Activated CD4-positive, alpha-beta memory T cell treated with anti-CD3 and anti-CD28 coated beads, Interleukin-2, amount 10 ng/mL, durations not matched to agents 7 days and 5 days (primary cell): ENCODE results near the gene KPNA6. TPM values are rescaled to one million over a fixed set of nuclear protein-coding genes. Genes with fewer than 3 reads are reported as not detected.
A peak's percentile ranks its signal among the peaks of the same experiment; 100 is the strongest.

ENCODE experiments used
- CTCF ChIA-PET: fragments of 350-600 bp; sonication (Branson Sonifier 250); formaldehyde crosslinking; loops from one replicate; lab custom pipeline; 2021; ENCODE audit warnings: antibody characterized with exemption, inconsistent platforms; lab: Charles Lee
- POLR2A ChIA-PET: fragments of 350-600 bp; sonication (Branson Sonifier 250); formaldehyde crosslinking; loops from one replicate; lab custom pipeline; 2021; ENCODE audit warnings: antibody characterized with exemption; lab: Charles Lee
- DNase-seq: peaks from one replicate; pipeline ENCODE4 v3.0.0-alpha.2; 2020
- H3K27ac Mint-ChIP-seq: one replicate; pipeline ENCODE4 v1.8.0; 2021; ENCODE audit warnings: mild to moderate bottlenecking, mixed read lengths
- H3K27me3 Mint-ChIP-seq: one replicate; pipeline ENCODE4 v1.8.0; 2021; ENCODE audit warnings: mixed read lengths
- H3K36me3 Mint-ChIP-seq: one replicate; pipeline ENCODE4 v1.8.0; 2021; ENCODE audit warnings: low read depth, mixed read lengths
- H3K4me1 Mint-ChIP-seq: one replicate; pipeline ENCODE4 v1.8.0; 2021; ENCODE audit warnings: mixed read lengths
- H3K4me3 Mint-ChIP-seq: one replicate; pipeline ENCODE4 v1.8.0; 2021; ENCODE audit warnings: mild to moderate bottlenecking, mixed read lengths
- H3K9me3 Mint-ChIP-seq: one replicate; pipeline ENCODE4 v1.8.0; 2021; ENCODE audit warnings: mixed read lengths
- total RNA-seq, 2 experiments: library from RNA; stranded (reverse); gene quantifications; one replicate each; pipeline ENCODE4 v1.2.3, GENCODE V29; 2021

Gene KPNA6
- total RNA-seq, 2 experiments from 2014 or later, result 64.3 to 65.1 TPM

- no peak for DNase-seq
- peaks cover 14% of the 10 kb centered on the region for H3K36me3 Mint-ChIP-seq
- H3K9me3 Mint-ChIP-seq, result no peaks in the 10 kb centered on the region
- H3K4me3 Mint-ChIP-seq, result no peak overlapping the region
- ChIA-PET CTCF (interaction anchor here (0.6 to 1.1 kb wide), 2 partner anchors 29 to 40 kb away, joined by 3 to 4 read pairs; no protein-coding TSS in a partner anchor), POLR2A (interaction anchor here (1.6 to 4.6 kb wide), 2 partner anchors 13 to 45 kb away, joined by 5 to 46 read pairs; no protein-coding TSS in a partner anchor)
- H3K27ac Mint-ChIP-seq, result no peak overlapping the region
- H3K4me1 Mint-ChIP-seq, result peaks cover 26% of the 10 kb centered on the region
- no peaks in the 10 kb centered on the region for H3K27me3 Mint-ChIP-seq
These were observed 100.6 kb downstream of the KPNA6 start for GRCh38 chr1:32208469-32208868.

- Mint-ChIP-seq H3K27ac (no peak within 1 kb of the TSS), H3K4me1 (peaks cover 23% of the 10 kb centered on the region), H3K9me3 (no peaks in the 10 kb centered on the region), H3K36me3 (peaks cover 13% of the 10 kb centered on the region), H3K4me3 (no peak within 1 kb of the TSS), H3K27me3 (no peaks in the 10 kb centered on the region)
- no peak for DNase-seq
- ChIA-PET POLR2A (interaction anchor here (0.9 to 4.6 kb wide), 3 partner anchors 9 to 45 kb away, joined by 3 to 46 read pairs (median 5); partner anchors contain the start of gene CCDC28B), CTCF (interaction anchor here (0.6 to 1.1 kb wide), 2 partner anchors 28 to 40 kb away, joined by 3 to 4 read pairs; no protein-coding TSS in a partner anchor)
These were observed 101.1 kb downstream of the KPNA6 start, which contains the start of gene DCDC2B for GRCh38 chr1:32208891-32209328. DCDC2B (plus strand) TSS chr1:32209089; CDS start chr1:32209094, 5 bp downstream.

GRCh38 chr1:32215629-32216480, 108.0 kb downstream of the KPNA6 start:
- peak; percentile 71 for DNase-seq
- Mint-ChIP-seq H3K4me3 (no peak overlapping the region), H3K27me3 (no peaks in the 10 kb centered on the region), H3K4me1 (peaks cover 24% of the 10 kb centered on the region), H3K36me3 (peaks cover 25% of the 10 kb centered on the region), H3K27ac (peak overlapping the region; percentile 72), H3K9me3 (no peaks in the 10 kb centered on the region)
- POLR2A ChIA-PET, result interaction anchor here (0.8 to 3.1 kb wide), 17 partner anchors 10 to 156 kb away, joined by 3 to 38 read pairs (median 5); partner anchors contain the start of genes HDAC1, LCK and MARCKSL1
- CTCF ChIA-PET, result interaction anchor here (0.7 to 3.1 kb wide), 55 partner anchors 8 to 299 kb away, joined by 3 to 57 read pairs (median 4); partner anchors contain the start of genes BSDC1, CCDC28B, FAM167B and HDAC1

- H3K27ac Mint-ChIP-seq, result peak overlapping the region; percentile 72
- no peaks in the 10 kb centered on the region for H3K9me3 Mint-ChIP-seq
- no peaks in the 10 kb centered on the region for H3K27me3 Mint-ChIP-seq
- peaks cover 25% of the 10 kb centered on the region for H3K36me3 Mint-ChIP-seq
- H3K4me1 Mint-ChIP-seq, result peaks cover 32% of the 10 kb centered on the region
- no peak overlapping the region for H3K4me3 Mint-ChIP-seq
- DNase-seq, result no peak
- CTCF ChIA-PET, result interaction anchor here (0.9 to 3.1 kb wide), 34 partner anchors 10 to 208 kb away, joined by 3 to 57 read pairs (median 8); partner anchors contain the start of genes BSDC1, CCDC28B, FAM167B and HDAC1
- POLR2A ChIA-PET, result interaction anchor here (0.6 to 3.1 kb wide), 14 partner anchors 14 to 156 kb away, joined by 3 to 38 read pairs (median 5); partner anchors contain the start of genes HDAC1, LCK and MARCKSL1
These were observed 108.7 kb downstream of the KPNA6 start for GRCh38 chr1:32216566-32216965.

- Mint-ChIP-seq H3K4me3 (no peak overlapping the region), H3K9me3 (no peaks in the 10 kb centered on the region), H3K27me3 (no peaks in the 10 kb centered on the region), H3K36me3 (peaks cover 27% of the 10 kb centered on the region), H3K4me1 (peaks cover 49% of the 10 kb centered on the region), H3K27ac (no peak overlapping the region)
- POLR2A ChIA-PET, result interaction anchor here (0.6 kb wide), 1 partner anchor 378 kb away, joined by 3 read pairs; no protein-coding TSS in a partner anchor
- CTCF ChIA-PET, result interaction anchor here (0.6 kb wide), 2 partner anchors 33 to 36 kb away, joined by 3 to 4 read pairs; no protein-coding TSS in a partner anchor
- no peak for DNase-seq
These were observed 111.2 kb downstream of the KPNA6 start for GRCh38 chr1:32219022-32219421.

- DNase-seq, result no peak
- H3K27me3 Mint-ChIP-seq, result no peaks in the 10 kb centered on the region
- H3K27ac Mint-ChIP-seq, result peak overlapping the region; percentile 94
- H3K4me1 Mint-ChIP-seq, result peaks cover 52% of the 10 kb centered on the region
- ChIA-PET CTCF (interaction anchor here (0.9 to 3.8 kb wide), 4 partner anchors 28 to 114 kb away, joined by 3 to 25 read pairs (median 4); partner anchors contain the start of genes HDAC1 and LCK), POLR2A (interaction anchor here (1.0 to 3.5 kb wide), 6 partner anchors 10 to 101 kb away, joined by 3 to 14 read pairs (median 11); partner anchors contain the start of genes IQCC and LCK)
- H3K36me3 Mint-ChIP-seq, result peaks cover 28% of the 10 kb centered on the region
- H3K9me3 Mint-ChIP-seq, result no peaks in the 10 kb centered on the region
- H3K4me3 Mint-ChIP-seq, result peak overlapping the region; percentile 97
These were observed 113.1 kb downstream of the KPNA6 start for GRCh38 chr1:32220746-32221580.

GRCh38 chr1:32221581-32221979, 113.7 kb downstream of the KPNA6 start:
- POLR2A ChIA-PET, result interaction anchor here (1.0 to 3.5 kb wide), 6 partner anchors 10 to 33 kb away, joined by 3 to 14 read pairs (median 11); partner anchors contain the start of genes IQCC and LCK

GRCh38 chr1:32221980-32222755, 114.3 kb downstream of the KPNA6 start, which contains the start of the genes EIF3I and TMEM234:
EIF3I (plus strand) TSS chr1:32222407; CDS start chr1:32222442, 35 bp downstream.
TMEM234 (minus strand) TSS chr1:32222353; CDS start chr1:32222322, 31 bp downstream.
- ChIA-PET POLR2A (interaction anchor here (0.8 to 3.5 kb wide), 12 partner anchors 17 to 126 kb away, joined by 3 to 14 read pairs (median 6); partner anchors contain the start of genes IQCC, LCK and TXLNA), CTCF (interaction anchor here (1.4 to 3.8 kb wide), 2 partner anchors 19 to 27 kb away, joined by 6 to 25 read pairs; partner anchors contain the start of gene LCK)
- no peaks in the 10 kb centered on the region for H3K9me3 Mint-ChIP-seq
- peaks cover 28% of the 10 kb centered on the region for H3K36me3 Mint-ChIP-seq
- H3K4me1 Mint-ChIP-seq, result peaks cover 46% of the 10 kb centered on the region
- H3K27me3 Mint-ChIP-seq, result no peaks in the 10 kb centered on the region
- DNase-seq, result peak; percentile 93
- peak within 1 kb of the TSS; percentile 97 for H3K4me3 Mint-ChIP-seq
- peak within 1 kb of the TSS; percentile 94 for H3K27ac Mint-ChIP-seq

More at GRCh38 chr1:32221581-32221979, 113.7 kb downstream of the KPNA6 start:
- H3K27ac Mint-ChIP-seq, result peak overlapping the region; percentile 94
- H3K36me3 Mint-ChIP-seq, result peaks cover 30% of the 10 kb centered on the region
- no peaks in the 10 kb centered on the region for H3K9me3 Mint-ChIP-seq
- DNase-seq, result no peak
- H3K4me3 Mint-ChIP-seq, result peak overlapping the region; percentile 97
- no peaks in the 10 kb centered on the region for H3K27me3 Mint-ChIP-seq
- H3K4me1 Mint-ChIP-seq, result peaks cover 50% of the 10 kb centered on the region
- CTCF ChIA-PET, result interaction anchor here (0.9 to 3.8 kb wide), 3 partner anchors 28 to 114 kb away, joined by 4 to 25 read pairs (median 5); partner anchors contain the start of gene LCK

- POLR2A ChIA-PET, result interaction anchor here (0.6 to 3.5 kb wide), 12 partner anchors 17 to 122 kb away, joined by 3 to 14 read pairs (median 6); partner anchors contain the start of genes FAM167B, IQCC and TXLNA
- Mint-ChIP-seq H3K4me1 (peaks cover 52% of the 10 kb centered on the region), H3K27ac (peak overlapping the region; percentile 94), H3K9me3 (no peaks in the 10 kb centered on the region), H3K36me3 (peaks cover 44% of the 10 kb centered on the region), H3K4me3 (peak overlapping the region; percentile 97), H3K27me3 (no peaks in the 10 kb centered on the region)
- CTCF ChIA-PET, result interaction anchor here (0.9 to 3.8 kb wide), 3 partner anchors 8 to 26 kb away, joined by 3 to 25 read pairs (median 6); partner anchors contain the start of gene LCK
- DNase-seq, result no peak
These were observed 115.8 kb downstream of the KPNA6 start for GRCh38 chr1:32223683-32224082.

GRCh38 chr1:32224285-32224684, 116.4 kb downstream of the KPNA6 start:
- POLR2A ChIA-PET, result interaction anchor here (1.0 to 3.5 kb wide), 6 partner anchors 17 to 27 kb away, joined by 4 to 14 read pairs (median 8); partner anchors contain the start of genes FAM167B, IQCC and LCK
- peaks cover 46% of the 10 kb centered on the region for H3K36me3 Mint-ChIP-seq

More at GRCh38 chr1:32224285-32224684, 116.4 kb downstream of the KPNA6 start:
- CTCF ChIA-PET, result interaction anchor here (0.7 to 3.8 kb wide), 2 partner anchors 25 to 100 kb away, joined by 3 to 25 read pairs; partner anchors contain the start of gene LCK
- H3K27ac Mint-ChIP-seq, result peak overlapping the region; percentile 94
- H3K27me3 Mint-ChIP-seq, result no peaks in the 10 kb centered on the region
- H3K9me3 Mint-ChIP-seq, result no peaks in the 10 kb centered on the region
- peak overlapping the region; percentile 20 for H3K4me3 Mint-ChIP-seq
- H3K4me1 Mint-ChIP-seq, result peaks cover 52% of the 10 kb centered on the region
- no peak for DNase-seq
